SIG-M5 treated with dmso at 0.1 percent for 504 hours (cell line): ENCODE results near the gene ZBTB16.

ENCODE experiments used
- DNase-seq: peaks from one replicate; lab custom pipeline; 2025; ENCODE audit not compliant: unreplicated experiment; lab: John Stamatoyannopoulos, UW

ZBTB16 gene

DNA sequence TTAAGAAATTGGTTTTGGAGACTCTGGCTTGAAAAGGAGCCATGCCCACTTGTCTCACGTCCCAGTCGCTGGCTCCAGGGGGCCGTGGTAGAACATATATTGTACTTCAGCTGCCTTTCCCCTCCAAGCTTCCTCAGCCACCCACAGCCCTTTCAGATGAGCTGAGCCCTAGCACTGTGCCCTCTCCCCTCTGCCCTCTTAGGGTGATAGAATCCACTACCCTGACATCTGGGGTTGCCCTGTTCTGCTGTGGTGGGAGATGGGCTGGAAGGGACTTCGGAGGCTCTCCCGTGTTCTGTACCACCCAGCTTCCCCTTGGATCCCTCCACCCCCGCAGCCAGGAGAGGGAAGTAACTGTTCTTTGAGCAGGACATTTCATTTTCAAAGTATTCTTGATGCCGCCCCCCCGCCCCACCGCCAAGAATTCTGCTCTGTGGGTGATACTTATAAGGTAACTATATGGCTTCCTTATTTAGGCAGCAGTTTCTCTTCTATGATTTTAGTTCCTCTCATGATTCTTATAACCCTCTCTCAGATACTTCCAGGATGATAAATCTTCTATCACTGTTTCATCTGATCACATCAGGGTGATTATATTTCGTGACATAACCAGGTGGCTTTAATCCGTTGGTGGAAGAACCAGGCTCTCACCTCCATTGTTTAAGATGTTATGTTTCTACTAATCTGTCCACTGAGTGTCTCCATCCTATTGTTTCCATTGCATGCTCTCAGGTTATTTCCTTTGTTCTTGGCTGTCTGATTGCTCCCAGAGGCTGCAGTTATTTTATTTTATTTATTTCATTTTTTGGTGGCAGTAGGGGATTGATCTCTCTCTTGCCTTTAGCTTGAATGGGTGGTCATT, 24.1 kb downstream of the ZBTB16 start:
- peak; percentile 68 for DNase-seq

GRCh38 chr11:114084414-114084813, 24.9 kb downstream of the ZBTB16 start:
- DNase-seq, result no peak

GRCh38 chr11:114085965-114086793, 26.7 kb downstream of the ZBTB16 start:
- DNase-seq, result no peak

GRCh38 chr11:114087025-114087424, 27.5 kb downstream of the ZBTB16 start:
- DNase-seq, result peak; percentile 42

- no peak for DNase-seq
Measured at GRCh38 chr11:114088216-114088615, 28.7 kb downstream of the ZBTB16 start.

- no peak for DNase-seq
Measured at GRCh38 chr11:114088836-114089235, 29.3 kb downstream of the ZBTB16 start.

DNA sequence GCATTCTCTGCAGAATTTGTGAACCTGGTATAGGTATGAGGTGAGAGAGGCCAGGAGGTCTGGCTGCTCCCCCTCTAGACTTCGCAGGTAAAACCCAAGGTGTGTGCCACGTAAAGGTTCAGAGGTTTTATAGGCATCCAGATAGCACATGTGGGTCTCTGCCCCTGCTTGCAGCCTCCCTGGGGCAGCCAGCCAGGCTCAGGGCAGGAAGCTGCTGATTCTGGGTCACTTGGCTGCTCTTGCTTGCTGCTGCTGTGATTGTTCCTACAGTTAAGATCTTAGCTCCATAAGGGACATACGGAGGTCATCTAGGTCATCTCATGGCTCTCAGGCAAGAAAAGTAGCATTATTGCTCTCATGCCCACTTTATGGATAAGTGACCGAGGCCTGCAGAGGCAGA, 30.2 kb downstream of the ZBTB16 start:
- no peak for DNase-seq

- DNase-seq, result no peak
Measured at GRCh38 chr11:114090225-114090910, 30.9 kb downstream of the ZBTB16 start.

DNA sequence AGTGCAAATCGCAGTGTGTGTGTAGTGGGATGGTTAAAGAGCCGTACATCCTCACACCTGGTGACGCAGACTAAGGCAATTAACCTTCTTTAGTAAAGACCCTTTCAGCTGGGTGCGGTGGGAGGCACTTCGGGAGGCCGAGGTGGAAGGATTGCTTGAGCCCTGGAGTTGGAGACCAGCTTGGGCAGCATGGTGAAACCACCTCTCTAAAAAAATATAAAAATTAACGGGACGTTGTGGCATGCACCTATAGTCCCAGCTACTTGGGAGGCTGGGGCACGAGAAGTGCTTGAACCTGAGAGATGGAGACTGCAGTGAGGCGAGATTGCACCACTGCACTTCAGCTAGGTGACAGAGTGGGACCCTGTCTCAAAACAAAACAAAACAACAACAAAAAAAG, 31.5 kb downstream of the ZBTB16 start:
- no peak for DNase-seq

DNA sequence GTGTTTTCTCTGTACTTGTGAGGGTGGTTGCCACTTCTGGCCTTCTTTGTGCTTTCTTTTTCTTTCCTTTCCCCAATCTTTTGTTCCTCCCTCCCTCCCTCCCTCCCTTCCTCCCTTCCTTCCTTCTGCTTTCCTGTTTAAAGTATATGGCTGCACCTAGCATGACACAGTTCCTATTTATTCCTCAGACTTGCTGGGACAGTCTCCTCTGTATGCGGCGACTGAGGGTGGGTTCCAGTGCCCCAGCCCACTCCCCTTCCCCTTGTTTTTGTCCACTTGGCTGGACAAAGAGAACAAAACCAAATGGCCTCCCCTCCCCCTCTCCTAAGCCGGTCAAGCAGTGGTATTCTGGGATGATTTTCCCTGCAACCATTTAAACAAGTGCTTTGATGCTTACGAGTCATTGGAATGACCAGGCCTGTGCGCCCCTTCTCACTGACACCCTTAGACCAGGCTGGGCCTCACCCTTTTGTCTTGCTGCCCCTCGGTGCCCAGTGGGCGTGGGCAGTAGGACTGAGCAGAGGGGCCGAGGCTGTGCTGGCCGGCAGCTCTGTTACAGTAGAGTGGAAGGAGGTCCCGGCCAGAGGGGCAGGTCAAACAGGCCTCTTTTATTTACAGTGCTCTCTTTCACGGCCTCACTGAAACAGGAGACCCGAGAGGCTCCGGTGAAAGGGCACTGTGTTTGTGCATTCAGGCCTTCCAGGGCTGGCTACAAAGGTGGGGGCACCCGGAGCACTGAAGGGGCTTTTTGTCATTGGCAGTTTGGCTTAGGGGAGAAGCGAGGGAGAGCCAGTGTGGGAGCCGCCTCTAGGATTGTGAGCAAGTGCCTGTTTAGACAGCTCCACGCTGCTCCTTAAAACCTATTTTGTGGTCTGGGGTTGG, 32.2 kb downstream of the ZBTB16 start:
- DNase-seq, result no peak

DNA sequence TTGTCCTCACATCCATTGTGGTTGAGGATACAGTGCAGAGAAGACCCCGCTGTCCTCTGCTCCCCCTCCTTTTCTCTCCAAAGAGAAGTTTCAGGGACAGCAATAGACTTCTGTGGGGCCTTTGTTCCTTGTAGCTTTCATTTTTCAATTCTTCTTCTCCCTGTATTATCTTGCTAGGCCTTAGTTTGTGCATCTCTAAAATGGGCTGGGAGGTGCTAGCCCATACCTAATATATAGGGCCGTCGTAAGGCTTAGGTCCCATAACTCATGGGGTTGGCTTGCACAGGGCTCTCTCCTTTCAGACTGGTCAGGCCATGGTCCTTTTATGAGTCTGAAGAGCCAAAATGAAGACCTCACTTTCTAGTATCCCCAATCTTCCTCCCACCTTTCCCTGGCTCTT, 33.0 kb downstream of the ZBTB16 start:
- DNase-seq, result no peak

DNA sequence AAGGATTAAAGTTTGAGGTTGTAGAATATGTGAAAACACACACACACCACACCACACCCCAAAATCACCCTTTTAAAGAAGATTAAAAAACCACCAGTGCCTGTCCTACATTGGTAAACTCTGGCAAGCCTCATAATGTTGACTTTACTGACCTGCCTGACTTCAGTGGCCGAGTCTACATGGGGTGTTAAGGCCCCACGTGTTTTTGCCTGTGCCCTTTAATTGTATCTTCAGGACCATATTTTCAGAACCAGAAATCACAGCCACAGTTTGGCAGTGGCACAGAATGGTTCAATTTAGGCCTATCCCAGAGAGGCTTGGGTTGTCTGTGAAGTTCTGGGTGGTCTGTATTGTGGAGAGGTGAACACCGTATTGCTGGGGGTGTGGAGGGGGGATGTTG, 33.4 kb downstream of the ZBTB16 start:
- no peak for DNase-seq

DNA sequence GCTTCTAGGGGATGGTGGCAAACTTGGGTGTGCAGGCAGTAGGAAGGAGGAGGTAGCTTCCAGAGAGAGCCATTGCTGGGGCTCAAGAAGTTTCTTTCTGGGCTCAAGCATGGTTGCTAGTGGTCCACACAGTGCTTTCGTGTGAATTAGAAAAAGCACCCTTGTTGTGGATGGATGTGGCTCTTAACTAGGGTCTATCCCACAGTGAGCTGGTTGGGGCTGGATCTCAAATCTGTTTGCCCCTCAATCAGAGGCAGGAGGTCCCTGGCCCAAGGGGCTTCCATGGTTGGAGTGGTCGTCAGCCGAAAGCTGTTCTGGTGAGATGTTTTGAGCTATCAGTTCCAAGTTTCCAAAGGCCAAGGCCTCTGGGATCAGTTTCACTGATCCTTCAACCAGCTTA, 35.0 kb downstream of the ZBTB16 start:
- DNase-seq, result no peak

GRCh38 chr11:114095899-114096298, 36.4 kb downstream of the ZBTB16 start:
- no peak for DNase-seq

DNA sequence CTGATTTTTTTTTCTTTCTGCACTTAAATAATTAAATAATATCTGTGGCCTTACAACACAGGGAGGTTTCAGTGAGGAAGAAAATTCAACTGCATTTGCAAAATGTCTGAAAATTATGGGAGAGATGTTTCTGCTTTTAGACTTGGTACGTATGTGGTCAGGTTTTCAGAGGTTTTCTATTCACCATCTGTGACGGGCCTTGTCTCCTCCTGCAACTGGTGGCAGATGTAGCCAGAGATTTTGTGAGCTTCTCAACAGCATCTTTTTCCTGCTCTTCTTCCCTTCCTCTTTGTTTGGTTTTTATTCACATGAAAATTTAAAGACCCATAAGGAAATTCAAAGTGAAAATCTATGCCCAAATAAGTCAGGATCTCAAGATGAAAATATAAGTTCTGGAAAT, 38.3 kb downstream of the ZBTB16 start:
- no peak for DNase-seq

DNA sequence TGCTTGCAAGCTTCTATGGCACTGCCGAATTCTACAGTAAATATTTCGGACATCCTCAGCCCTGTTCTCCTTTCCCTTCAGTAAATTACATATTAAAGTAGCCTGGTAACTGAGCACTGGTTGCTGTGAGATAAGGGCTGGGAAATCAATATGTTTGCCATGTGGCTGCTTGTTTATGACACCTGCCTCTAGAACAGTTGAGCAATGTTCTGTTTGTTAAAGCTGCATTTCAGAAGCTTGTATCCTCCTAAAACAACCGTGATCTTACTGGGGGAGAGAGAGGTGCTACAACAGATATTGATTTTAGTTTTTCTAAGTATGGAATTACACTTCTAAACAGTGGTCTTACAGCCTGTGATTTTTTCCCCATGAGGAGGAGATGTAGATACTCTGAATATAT, 39.4 kb downstream of the ZBTB16 start:
- DNase-seq, result no peak

- no peak for DNase-seq
Measured at GRCh38 chr11:114099392-114100178, 40.1 kb downstream of the ZBTB16 start.

GRCh38 chr11:114102993-114103896, 43.7 kb downstream of the ZBTB16 start:
- no peak for DNase-seq

GRCh38 chr11:114105611-114106010, 46.1 kb downstream of the ZBTB16 start:
- no peak for DNase-seq
